GM19328 (cell line): ENCODE results near the gene ARRB2.

Experiments used
- ATAC-seq: cut with Tn5 transposase; IDR thresholded peaks from one replicate; pipeline ENCODE4 v1.9.1; 2021; ENCODE audit warnings: mild to moderate bottlenecking, moderate library complexity; ENCODE audit not compliant: unreplicated experiment

The ARRB2 gene

DNA sequence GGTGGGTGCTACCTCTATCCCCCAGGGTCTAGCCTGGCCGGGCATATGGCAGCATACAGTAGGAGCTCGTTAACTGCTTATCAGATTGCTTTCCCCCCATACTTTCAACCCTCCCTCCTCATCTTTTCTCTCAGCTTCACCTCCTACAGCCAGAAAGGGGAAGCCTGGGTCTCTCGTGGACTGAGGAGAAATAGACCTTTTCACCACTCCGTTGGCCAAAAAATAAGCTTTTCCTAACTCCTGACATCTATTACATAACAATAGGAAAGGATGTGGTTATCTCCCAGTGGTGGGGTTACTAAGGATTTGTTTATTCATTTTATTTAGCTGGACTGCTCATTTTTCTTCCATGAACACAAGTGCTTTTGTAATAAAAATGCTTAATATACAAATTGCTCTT is 38.3 kb downstream of the ARRB2 start:
- ATAC-seq = no peak

DNA sequence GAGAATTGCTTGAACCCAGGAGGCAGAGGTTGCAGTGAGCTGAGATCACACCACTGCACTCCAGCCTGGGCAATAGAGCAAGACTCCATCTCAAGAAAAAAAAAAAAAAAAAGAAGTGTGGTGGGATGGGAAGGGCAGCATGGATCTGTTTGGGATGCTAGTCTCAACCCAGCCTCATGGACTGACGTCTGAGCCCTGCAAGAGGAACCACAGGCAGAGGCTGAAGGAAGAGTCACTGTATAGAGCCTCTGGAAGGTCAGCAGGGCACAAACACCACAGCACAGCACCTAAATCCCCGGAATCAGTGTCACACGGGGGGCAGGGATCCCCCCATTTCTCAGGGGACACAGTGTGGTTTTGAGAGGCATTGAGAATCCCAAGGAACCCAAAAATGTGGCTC is 40.2 kb downstream of the ARRB2 start:
- no peak for ATAC-seq

DNA sequence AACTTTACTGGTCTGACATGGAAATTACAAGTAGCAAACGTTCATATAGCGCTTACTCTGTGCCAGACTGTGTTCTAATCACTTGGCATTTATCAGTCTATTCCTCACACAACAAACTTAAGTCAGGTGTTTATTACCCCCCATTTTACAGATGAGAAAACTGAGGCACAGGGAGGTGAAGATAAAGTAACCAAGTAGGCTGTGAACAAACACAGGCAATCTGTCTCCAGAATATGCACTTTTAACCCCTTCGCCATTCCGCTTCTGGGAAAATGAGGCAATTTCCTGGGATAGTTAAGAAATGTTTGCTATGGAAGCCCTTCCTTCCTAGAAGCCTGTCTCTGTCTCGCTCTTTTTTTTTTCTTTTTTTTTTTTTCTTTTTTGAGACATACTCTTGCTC is 41.5 kb downstream of the ARRB2 start:
- no peak for ATAC-seq

DNA sequence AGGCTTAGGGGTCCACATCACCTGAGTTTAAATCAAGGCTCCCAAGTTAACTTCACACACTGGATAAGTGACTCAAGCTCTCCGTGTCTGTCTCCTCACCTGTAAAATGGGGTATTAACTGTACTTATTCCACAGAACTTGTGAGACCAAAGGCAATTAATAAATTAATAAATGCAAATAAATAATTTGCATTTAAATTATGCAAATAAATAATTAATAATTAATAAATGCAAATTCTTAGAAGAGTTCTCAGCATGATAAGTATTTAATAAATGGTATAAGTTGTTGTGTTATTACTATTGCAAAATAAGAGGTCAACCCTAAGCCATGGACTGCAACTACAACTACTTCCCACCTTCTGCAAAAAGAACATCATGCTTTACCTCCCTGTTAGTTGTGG is 43.0 kb downstream of the ARRB2 start:
- ATAC-seq = no peak

DNA sequence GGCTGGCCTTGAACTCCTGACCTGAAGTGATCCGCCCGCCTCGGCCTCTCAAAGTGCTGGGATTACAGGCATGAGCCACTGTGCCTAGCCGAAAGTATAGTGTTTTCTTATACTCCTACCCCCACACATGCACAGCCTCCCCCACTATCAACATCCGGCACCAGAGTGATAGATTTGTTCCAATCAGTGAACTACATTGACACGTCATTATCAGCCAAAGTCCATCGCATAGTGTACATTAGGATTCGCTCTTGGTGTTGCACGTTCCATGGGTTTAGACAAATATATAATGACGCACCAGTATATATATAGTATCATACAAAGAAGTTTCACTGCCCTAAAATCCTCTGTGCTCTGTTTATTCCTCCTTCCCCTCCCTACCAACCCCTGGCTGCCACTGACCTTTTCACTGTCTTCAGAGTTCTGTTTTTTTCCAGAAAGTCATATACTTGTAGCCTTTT is 49.4 kb downstream of the ARRB2 start:
- ATAC-seq = no peak

DNA sequence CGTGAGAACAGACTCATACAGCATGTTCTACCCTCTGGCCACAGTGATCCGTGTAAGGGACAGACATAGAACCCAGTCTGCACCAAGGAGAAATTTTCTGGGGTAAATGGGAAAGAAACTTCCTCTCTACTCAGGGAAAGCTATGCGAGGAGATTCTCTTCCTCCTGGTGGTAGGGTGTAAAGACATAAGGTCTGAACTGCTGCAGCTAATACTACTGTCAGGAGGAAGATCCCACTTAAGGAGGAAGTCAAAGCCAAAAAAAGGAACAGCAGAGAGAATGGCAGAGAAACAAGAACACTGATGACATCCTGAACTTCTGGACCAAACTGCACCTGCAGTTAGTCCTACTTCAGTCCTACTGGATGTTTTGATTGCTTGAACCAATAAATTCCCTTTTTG is 54.2 kb downstream of the ARRB2 start:
- ATAC-seq = no peak

DNA sequence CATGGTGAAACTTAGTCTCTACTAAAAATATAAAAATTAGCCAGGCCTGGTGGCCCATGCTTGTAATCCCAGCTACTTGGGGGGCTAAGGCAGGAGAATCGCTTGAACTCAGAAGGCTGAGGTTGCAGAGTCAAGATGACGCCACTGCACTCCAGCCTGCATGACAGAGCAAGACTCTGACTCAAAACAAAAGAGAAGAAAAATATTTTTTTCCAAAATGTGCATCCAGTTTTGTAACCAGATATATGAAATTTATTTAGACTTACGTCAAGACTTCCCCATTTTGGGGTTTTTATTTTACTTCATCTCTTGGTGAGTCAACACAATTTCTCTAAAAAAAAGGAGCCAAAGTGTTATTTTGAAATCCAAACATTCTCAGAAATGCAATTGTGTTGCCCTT is 55.8 kb downstream of the ARRB2 start:
- no peak for ATAC-seq

DNA sequence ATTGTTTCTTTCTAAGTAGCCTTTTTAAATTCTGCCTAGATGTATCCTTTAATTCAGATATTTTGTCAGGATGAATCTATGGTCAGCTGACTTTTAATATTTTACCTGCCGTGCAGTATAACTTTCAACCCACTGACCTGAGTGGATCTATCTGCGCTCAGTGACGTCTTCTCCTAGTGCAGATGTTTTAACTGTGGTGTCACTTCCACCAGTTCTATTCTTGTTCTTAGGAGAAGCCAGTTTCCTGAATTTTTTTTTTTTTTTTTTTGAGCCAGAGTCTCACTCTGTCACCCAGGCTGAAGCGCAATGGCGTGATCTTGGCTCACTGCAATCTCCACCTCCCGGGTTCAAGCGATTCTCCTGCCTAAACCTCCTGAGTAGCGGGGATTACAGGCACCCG is 56.3 kb downstream of the ARRB2 start:
- no peak for ATAC-seq

DNA sequence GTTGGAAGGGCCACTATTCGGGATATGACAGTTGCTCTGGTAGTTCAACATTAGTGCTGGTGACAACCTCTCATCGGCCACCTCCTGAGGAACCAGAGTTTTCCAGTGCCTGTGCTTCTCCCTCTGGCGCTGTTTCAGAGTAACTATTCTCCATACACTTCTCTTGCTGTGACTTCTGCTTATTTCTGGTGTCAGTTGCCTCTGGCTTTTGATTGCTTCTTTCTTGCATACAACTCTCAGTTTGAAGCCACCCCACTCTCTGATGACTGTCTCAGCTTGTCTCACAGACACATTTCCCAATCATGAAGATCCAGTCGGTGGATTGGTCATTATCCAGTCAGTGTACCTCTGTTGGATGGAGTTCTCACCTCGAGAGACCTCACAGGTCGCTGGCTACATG is 57.9 kb downstream of the ARRB2 start:
- ATAC-seq = no peak

DNA sequence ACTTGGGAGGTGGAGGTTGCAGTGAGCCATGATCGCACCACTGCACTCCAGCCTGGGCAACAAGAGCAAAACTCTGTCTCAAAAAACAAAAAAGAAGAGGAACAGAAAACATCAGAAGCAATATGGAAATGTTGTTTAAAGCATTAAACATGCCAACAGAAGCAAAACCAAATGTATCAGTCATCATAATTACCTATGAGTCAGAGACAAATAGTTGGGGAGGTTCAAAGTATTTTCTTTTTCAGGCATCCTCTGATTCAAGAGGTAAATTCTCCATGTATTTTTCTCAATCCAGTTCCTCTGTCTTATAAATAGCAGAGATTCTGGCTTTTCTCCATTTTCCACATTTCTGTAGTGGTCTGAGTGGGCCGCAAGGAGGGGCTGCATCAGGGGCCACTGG is 59.2 kb downstream of the ARRB2 start:
- ATAC-seq = no peak
